HUES64 (cell line): ENCODE data around the gene EOLA1.
"Not testable (repeated sequence)": the region's sequence is repeated elsewhere in the genome, so short reads cannot be mapped to it uniquely, and the experiment has no call there.

Source experiments
- H3K27ac ChIP-seq: 2 replicates; pipeline ENCODE4 v1.7.0; 2013; ENCODE audit warnings: low read depth, low read length, inconsistent platforms
- H3K27me3 ChIP-seq: 2 replicates; pipeline ENCODE4 v1.6.1; 2013; ENCODE audit warnings: mild to moderate bottlenecking, low read length; ENCODE audit not compliant: insufficient read depth
- H3K36me3 ChIP-seq: 2 replicates; pipeline ENCODE4 v1.6.1; 2013; ENCODE audit warnings: mild to moderate bottlenecking, low read length; ENCODE audit not compliant: insufficient read depth
- H3K4me1 ChIP-seq: 2 replicates; pipeline ENCODE4 v1.6.1; 2013; ENCODE audit warnings: mild to moderate bottlenecking, low read length, moderate library complexity; ENCODE audit not compliant: insufficient read depth
- H3K4me3 ChIP-seq: 2 replicates; pipeline ENCODE4 v1.5.1; 2013; ENCODE audit warnings: mild to moderate bottlenecking, low read length, moderate library complexity
- H3K9ac ChIP-seq: 2 replicates; pipeline ENCODE4 v1.6.1; 2013; ENCODE audit warnings: mild to moderate bottlenecking, low read depth, low read length
- H3K9me3 ChIP-seq: 2 replicates; pipeline ENCODE4 v1.6.1; 2013; ENCODE audit warnings: low read depth, low read length; ENCODE audit not compliant: insufficient read depth
- WGBS: fragments of 150-250, 120-280 bp; methylation state at CpG from one replicate; pipeline ENCODE4 v1.1.7; 2013; ENCODE audit warnings: missing lambda C conversion rate; 5-methylcytosine and 5-hydroxymethylcytosine counted together

The EOLA1 gene

GRCh38 chrX:149515954-149516602, 24.7 kb upstream of the EOLA1 start:
- Histone ChIP-seq H3K27ac (no peak overlapping the region), H3K36me3 (no peaks in the 10 kb centered on the region), H3K4me1 (no peaks in the 10 kb centered on the region), H3K9ac (no peak overlapping the region), H3K9me3 (no peaks in the 10 kb centered on the region), H3K27me3 (no peaks in the 10 kb centered on the region), H3K4me3 (no peak overlapping the region)
- 97% methylated on average over 3 of the region's 4 CpGs for WGBS

GRCh38 chrX:149516604-149517003, 24.2 kb upstream of the EOLA1 start:
- H3K4me1 ChIP-seq: no peaks in the 10 kb centered on the region
- H3K36me3 ChIP-seq: no peaks in the 10 kb centered on the region
- H3K9ac ChIP-seq: no peak overlapping the region
- no peaks in the 10 kb centered on the region for H3K27me3 ChIP-seq
- H3K27ac ChIP-seq: no peak overlapping the region
- WGBS: 94% methylated on average over 2 of the region's 2 CpGs
- H3K9me3 ChIP-seq: no peaks in the 10 kb centered on the region
- no peak overlapping the region for H3K4me3 ChIP-seq

- Histone ChIP-seq H3K36me3 (no peaks in the 10 kb centered on the region), H3K27ac (no peak overlapping the region), H3K4me3 (no peak overlapping the region), H3K27me3 (no peaks in the 10 kb centered on the region), H3K9me3 (no peaks in the 10 kb centered on the region), H3K9ac (no peak overlapping the region), H3K4me1 (no peaks in the 10 kb centered on the region)
- WGBS: 89% methylated on average over 1 of the region's 1 CpG
Measured at GRCh38 chrX:149517308-149517707, 23.5 kb upstream of the EOLA1 start.

GRCh38 chrX:149518236-149518635, 22.6 kb upstream of the EOLA1 start:
- Histone ChIP-seq H3K36me3 (no peaks in the 10 kb centered on the region), H3K27me3 (no peaks in the 10 kb centered on the region), H3K9ac (no peak overlapping the region), H3K9me3 (no peaks in the 10 kb centered on the region), H3K4me3 (no peak overlapping the region), H3K4me1 (no peaks in the 10 kb centered on the region), H3K27ac (no peak overlapping the region)
- WGBS: 94% methylated on average over 7 of the region's 7 CpGs

- not testable (repeated sequence) for H3K9ac ChIP-seq, H3K27me3 ChIP-seq, H3K4me3 ChIP-seq, H3K9me3 ChIP-seq, H3K36me3 ChIP-seq, H3K4me1 ChIP-seq, H3K27ac ChIP-seq
- 92% methylated on average over 3 of the region's 3 CpGs for WGBS
Measured at GRCh38 chrX:149520636-149521277, 20.1 kb upstream of the EOLA1 start.

GRCh38 chrX:149521438-149521837, 19.4 kb upstream of the EOLA1 start:
- H3K9ac ChIP-seq: no peak overlapping the region
- H3K36me3 ChIP-seq: no peaks in the 10 kb centered on the region
- no peak overlapping the region for H3K4me3 ChIP-seq
- 95% methylated on average over 6 of the region's 9 CpGs for WGBS
- no peaks in the 10 kb centered on the region for H3K27me3 ChIP-seq
- H3K9me3 ChIP-seq: no peaks in the 10 kb centered on the region
- H3K27ac ChIP-seq: no peak overlapping the region
- no peaks in the 10 kb centered on the region for H3K4me1 ChIP-seq

- no peak overlapping the region for H3K27ac ChIP-seq
- no peak overlapping the region for H3K4me3 ChIP-seq
- no peaks in the 10 kb centered on the region for H3K27me3 ChIP-seq
- H3K9me3 ChIP-seq: no peaks in the 10 kb centered on the region
- 100% methylated on average over 1 of the region's 2 CpGs for WGBS
- H3K9ac ChIP-seq: no peak overlapping the region
- H3K4me1 ChIP-seq: no peaks in the 10 kb centered on the region
- no peaks in the 10 kb centered on the region for H3K36me3 ChIP-seq
Measured at GRCh38 chrX:149522916-149523315, 17.9 kb upstream of the EOLA1 start.

- H3K27me3 ChIP-seq, H3K4me3 ChIP-seq, H3K36me3 ChIP-seq, H3K27ac ChIP-seq, H3K9me3 ChIP-seq, H3K9ac ChIP-seq, H3K4me1 ChIP-seq: not testable (repeated sequence)
- WGBS: 69% methylated on average over 2 of the region's 10 CpGs
Measured at GRCh38 chrX:149525389-149525788, 15.4 kb upstream of the EOLA1 start.

- H3K4me1 ChIP-seq, H3K9ac ChIP-seq, H3K27me3 ChIP-seq, H3K4me3 ChIP-seq, H3K9me3 ChIP-seq, H3K36me3 ChIP-seq, H3K27ac ChIP-seq: not testable (repeated sequence)
- WGBS: no CpG with 5 or more reads among the region's 5 CpGs
Measured at GRCh38 chrX:149525903-149526302, 14.9 kb upstream of the EOLA1 start.

- not testable (repeated sequence) for H3K9me3 ChIP-seq, H3K27me3 ChIP-seq, H3K27ac ChIP-seq, H3K36me3 ChIP-seq, H3K4me3 ChIP-seq, H3K4me1 ChIP-seq, H3K9ac ChIP-seq
- 96% methylated on average over 7 of the region's 13 CpGs for WGBS
Measured at GRCh38 chrX:149526318-149527033, 14.3 kb upstream of the EOLA1 start.

GRCh38 chrX:149527705-149528104, 13.1 kb upstream of the EOLA1 start:
- no peak overlapping the region for H3K9ac ChIP-seq

More at GRCh38 chrX:149527705-149528104, 13.1 kb upstream of the EOLA1 start:
- H3K4me1 ChIP-seq: no peaks in the 10 kb centered on the region
- H3K27me3 ChIP-seq: no peaks in the 10 kb centered on the region
- H3K27ac ChIP-seq: no peak overlapping the region
- WGBS: 80% methylated on average over 1 of the region's 1 CpG
- H3K9me3 ChIP-seq: no peaks in the 10 kb centered on the region
- H3K36me3 ChIP-seq: no peaks in the 10 kb centered on the region
- H3K4me3 ChIP-seq: no peak overlapping the region
